HEK293 (cell line): ENCODE measurements around the gene MTHFD1L.

Experiments
- CTCF ChIA-PET: fragments of 350-600 bp; formaldehyde crosslinking; extraction: SDS; loops from one replicate; lab custom pipeline; 2021; ENCODE audit warnings: antibody characterized with exemption; lab: Yijun Ruan, JAX
- POLR2A ChIA-PET: fragments of 300-600 bp; formaldehyde crosslinking; extraction: SDS; loops from one replicate; lab custom pipeline; 2020; ENCODE audit warnings: antibody characterized with exemption, inconsistent platforms; lab: Yijun Ruan, JAX
- H3K27ac ChIP-seq: fragments of 200-500 bp; sonication (Bioruptor generic); 2 replicates; pipeline ENCODE4 v1.5.1; 2014; ENCODE audit warnings: low read depth, low read length, control low read depth, inconsistent platforms; ENCODE audit errors: extremely low read depth
- H3K36me3 ChIP-seq, 2 experiments: fragments of 200-500 bp in 1 of 2; sonication (Bioruptor generic) in 1 of 2; 1 replicate in 1 of 2; 2 replicates in 1 of 2; pipeline ENCODE4 v1.5.1; 2014 to 2017; ENCODE audit warnings: inconsistent platforms in 2 of 2, low read length in 2 of 2; ENCODE audit not compliant: control insufficient read depth in 2 of 2, insufficient read depth in 1 of 2
- H3K4me1 ChIP-seq: fragments of 200-500 bp; sonication (Bioruptor generic); 2 replicates; pipeline ENCODE4 v1.5.1; 2014; ENCODE audit warnings: mild to moderate bottlenecking, low read length, inconsistent platforms; ENCODE audit not compliant: control insufficient read depth, insufficient read depth
- H3K4me3 ChIP-seq: 2 replicates; pipeline ENCODE4 v1.5.1; 2011; ENCODE audit warnings: low read depth, mild to moderate bottlenecking, control low read depth, low read length, moderate library complexity
- H3K9me3 ChIP-seq: fragments of 200-500 bp; sonication (Bioruptor generic); 2 replicates; pipeline ENCODE4 v1.5.1; 2014; ENCODE audit warnings: low read depth, low read length, inconsistent platforms; ENCODE audit not compliant: control insufficient read depth, insufficient read depth
- KLF9 ChIP-seq: fragments of 450-650 bp; formaldehyde crosslinking; IDR thresholded peaks from 2 replicates; pipeline ENCODE4 v1.5.1; 2016; ENCODE audit warnings: missing biosample characterization, missing genetic modification characterization, low read depth
- MYNN ChIP-seq: fragments of 450-650 bp; formaldehyde crosslinking; IDR thresholded peaks from 2 replicates; pipeline ENCODE4 v1.5.1; 2016; ENCODE audit warnings: missing biosample characterization, missing genetic modification characterization, borderline replicate concordance
- PBX3 ChIP-seq: sonication (generic); formaldehyde crosslinking; IDR thresholded peaks from 2 replicates; pipeline ENCODE4 v1.8.1; 2022; ENCODE audit warnings: mild to moderate bottlenecking, moderate library complexity, missing genetic modification reagents
- PRDM1 ChIP-seq: fragments of 450-650 bp; formaldehyde crosslinking; IDR thresholded peaks from 2 replicates; pipeline ENCODE4; 2016; ENCODE audit warnings: missing biosample characterization, missing genetic modification characterization
- SALL2 ChIP-seq: fragments of 450-650 bp; formaldehyde crosslinking; IDR thresholded peaks from 2 replicates; pipeline ENCODE4 v1.5.0; 2017; ENCODE audit warnings: missing biosample characterization, mild to moderate bottlenecking, missing genetic modification characterization, borderline replicate concordance
- SP2 ChIP-seq: fragments of 450-650 bp; formaldehyde crosslinking; IDR thresholded peaks from 2 replicates; pipeline ENCODE4 v1.5.1; 2016; ENCODE audit warnings: missing biosample characterization, missing genetic modification characterization
- WT1 ChIP-seq: fragments of 450-650 bp; formaldehyde crosslinking; IDR thresholded peaks from 2 replicates; pipeline ENCODE4 v1.5.1; 2016; ENCODE audit warnings: missing biosample characterization, missing genetic modification characterization
- ZBTB7A ChIP-seq: fragments of 450-650 bp; formaldehyde crosslinking; IDR thresholded peaks from 2 replicates; pipeline ENCODE4 v1.5.1; 2016; ENCODE audit warnings: low read depth, missing biosample characterization, missing genetic modification characterization
- ZBTB8A ChIP-seq: fragments of 450-650 bp; formaldehyde crosslinking; IDR thresholded peaks from 2 replicates; pipeline ENCODE4 v1.5.1; 2016; ENCODE audit warnings: missing biosample characterization, missing genetic modification characterization
- ZNF114 ChIP-seq: fragments of 450-650 bp; formaldehyde crosslinking; IDR thresholded peaks from 2 replicates; pipeline ENCODE4 v1.5.0; 2017; ENCODE audit warnings: missing biosample characterization, missing genetic modification characterization
- ZNF16 ChIP-seq: fragments of 450-650 bp; formaldehyde crosslinking; IDR thresholded peaks from 2 replicates; pipeline ENCODE4 v1.5.1; 2016; ENCODE audit warnings: low read depth, missing biosample characterization, missing genetic modification characterization
- ZNF266 ChIP-seq: fragments of 450-650 bp; formaldehyde crosslinking; IDR thresholded peaks from 2 replicates; pipeline ENCODE4 v1.5.1; 2016; ENCODE audit warnings: missing biosample characterization, missing genetic modification characterization, low read depth
- ZNF324 ChIP-seq: fragments of 450-650 bp; formaldehyde crosslinking; IDR thresholded peaks from 2 replicates; pipeline ENCODE4 v1.5.1; 2016; ENCODE audit warnings: missing biosample characterization, missing genetic modification characterization
- ZNF335 ChIP-seq: fragments of 450-650 bp; formaldehyde crosslinking; conservative IDR thresholded peaks from 2 replicates; pipeline ENCODE4 v1.5.1; 2016; ENCODE audit warnings: missing biosample characterization, missing genetic modification characterization
- ZNF350 ChIP-seq: fragments of 450-650 bp; formaldehyde crosslinking; IDR thresholded peaks from 2 replicates; pipeline ENCODE4 v1.5.0; 2017; ENCODE audit warnings: missing biosample characterization, mild to moderate bottlenecking, missing genetic modification characterization
- ZNF362 ChIP-seq: fragments of 450-650 bp; formaldehyde crosslinking; IDR thresholded peaks from 2 replicates; pipeline ENCODE4 v1.5.1; 2016; ENCODE audit warnings: missing biosample characterization, missing genetic modification characterization
- ZNF391 ChIP-seq: fragments of 450-650 bp; formaldehyde crosslinking; IDR thresholded peaks from 2 replicates; pipeline ENCODE4 v1.5.1; 2016; ENCODE audit warnings: low read depth, missing biosample characterization, missing genetic modification characterization, borderline replicate concordance
- ZNF404 ChIP-seq: fragments of 450-650 bp; formaldehyde crosslinking; IDR thresholded peaks from 2 replicates; pipeline ENCODE4 v1.5.1; 2017; ENCODE audit warnings: missing biosample characterization, missing genetic modification characterization
- ZNF426 ChIP-seq: fragments of 450-650 bp; formaldehyde crosslinking; IDR thresholded peaks from 2 replicates; pipeline ENCODE4 v1.5.1; 2017; ENCODE audit warnings: missing biosample characterization, missing genetic modification characterization, mild to moderate bottlenecking, inconsistent platforms, moderate library complexity
- ZNF433 ChIP-seq: fragments of 450-650 bp; formaldehyde crosslinking; IDR thresholded peaks from 2 replicates; pipeline ENCODE4 v1.5.1; 2016; ENCODE audit warnings: missing biosample characterization, missing genetic modification characterization, low read depth
- ZNF521 ChIP-seq: fragments of 450-650 bp; formaldehyde crosslinking; IDR thresholded peaks from 2 replicates; pipeline ENCODE4 v1.5.1; 2017; ENCODE audit warnings: missing biosample characterization, mild to moderate bottlenecking, missing genetic modification characterization
- ZNF560 ChIP-seq: fragments of 450-650 bp; formaldehyde crosslinking; IDR thresholded peaks from 2 replicates; pipeline ENCODE4 v1.5.1; 2017; ENCODE audit warnings: missing biosample characterization, missing genetic modification characterization, borderline replicate concordance
- ZNF585B ChIP-seq: fragments of 450-650 bp; formaldehyde crosslinking; IDR thresholded peaks from 2 replicates; pipeline ENCODE4 v1.5.1; 2016; ENCODE audit warnings: missing biosample characterization, missing genetic modification characterization
- ZNF600 ChIP-seq: fragments of 450-650 bp; formaldehyde crosslinking; IDR thresholded peaks from 2 replicates; pipeline ENCODE4 v1.5.1; 2016; ENCODE audit warnings: missing biosample characterization, missing genetic modification characterization
- ZNF658 ChIP-seq: fragments of 450-650 bp; formaldehyde crosslinking; IDR thresholded peaks from 2 replicates; pipeline ENCODE4; 2016; ENCODE audit warnings: missing biosample characterization, missing genetic modification characterization
- ZNF664 ChIP-seq: fragments of 450-650 bp; formaldehyde crosslinking; IDR thresholded peaks from 2 replicates; pipeline ENCODE4 v1.5.1; 2016; ENCODE audit warnings: missing biosample characterization, missing genetic modification characterization
- ZNF670 ChIP-seq: fragments of 450-650 bp; formaldehyde crosslinking; IDR thresholded peaks from 2 replicates; pipeline ENCODE4 v1.5.1; 2016; ENCODE audit warnings: missing biosample characterization, missing genetic modification characterization, low read depth
- TF ChIP-seq, protein P1 (sequence below): fragments of 450-650 bp; formaldehyde crosslinking; IDR thresholded peaks from 2 replicates; pipeline ENCODE4 v1.5.1; 2017; ENCODE audit warnings: missing biosample characterization, mild to moderate bottlenecking, missing genetic modification characterization, moderate library complexity
- TF ChIP-seq, protein P2 (sequence below): fragments of 450-650 bp; formaldehyde crosslinking; IDR thresholded peaks from 2 replicates; pipeline ENCODE4 v1.5.1; 2016; ENCODE audit warnings: missing biosample characterization, missing genetic modification characterization

The MTHFD1L gene

GRCh38 chr6:150874179-150874578 is 8.7 kb downstream of the MTHFD1L start (continued):
- no peak for TF ChIP-seq ZNF350
- no peak for TF ChIP-seq ZNF664 (tag by site-specific recombination)
- no peak for TF ChIP-seq ZNF585B (tag by site-specific recombination)

- Histone ChIP-seq H3K4me1 (no peaks in the 10 kb centered on the region), H3K9me3 (no peaks in the 10 kb centered on the region), H3K27ac (no peak overlapping the region), H3K4me3 (no peak overlapping the region)
- CTCF ChIA-PET, result interaction anchor here (0.7 to 2.9 kb wide), 3 partner anchors 8 to 44 kb away, joined by 3 to 9 read pairs (median 3); no protein-coding TSS in a partner anchor
- POLR2A ChIA-PET, result no interaction called here
- no peak for TF ChIP-seq ZBTB8A
- TF ChIP-seq ZNF426 (tag by site-specific recombination), result no peak
- TF ChIP-seq ZNF335 (tag by site-specific recombination), result no peak
- TF ChIP-seq ZNF114 (tag by site-specific recombination), result no peak
- TF ChIP-seq PRDM1 (tag by site-specific recombination), result no peak
- no peak for TF ChIP-seq ZNF433 (tag by site-specific recombination)
- no peak for TF ChIP-seq ZNF324 (tag by site-specific recombination)
- no peak for TF ChIP-seq ZBTB7A
- no peak for TF ChIP-seq ZNF560 (tag by site-specific recombination)
- no peak for TF ChIP-seq ZNF670
- TF ChIP-seq, all 188 proteins: peak for 0
- H3K36me3 ChIP-seq, result peaks cover 0 to 7% of the 10 kb centered on the region in 2 experiments; a peak in 2 of 3 replicates
These were observed 10.3 kb downstream of the MTHFD1L start for GRCh38 chr6:150875841-150876240.

GRCh38 chr6:150876598-150876997 is 11.1 kb downstream of the MTHFD1L start:
- H3K4me3 ChIP-seq, result no peak overlapping the region
- H3K36me3 ChIP-seq, result peaks cover 0 to 7% of the 10 kb centered on the region in 2 experiments; a peak in 2 of 3 replicates
- TF ChIP-seq ZNF391 (no peak), ZNF16 (no peak), ZNF521 (tag by site-specific recombination) (no peak), MYNN (tag by site-specific recombination) (peak; percentile 94), SP2 (tag by site-specific recombination) (no peak), ZNF658 (tag by site-specific recombination) (no peak), WT1 (tag by site-specific recombination) (no peak), ZNF266 (tag by site-specific recombination) (no peak), ZNF324 (tag by site-specific recombination) (no peak), ZNF404 (tag by site-specific recombination) (no peak), KLF9 (tag by site-specific recombination) (no peak), ZNF600 (tag by site-specific recombination) (0 out of 2 replicates have a peak, but pooled peaks have one; percentile 34), PBX3 (no peak), ZNF362 (tag by site-specific recombination) (no peak), ZNF350 (no peak), SALL2 (no peak)
- TF ChIP-seq, protein P1, sequence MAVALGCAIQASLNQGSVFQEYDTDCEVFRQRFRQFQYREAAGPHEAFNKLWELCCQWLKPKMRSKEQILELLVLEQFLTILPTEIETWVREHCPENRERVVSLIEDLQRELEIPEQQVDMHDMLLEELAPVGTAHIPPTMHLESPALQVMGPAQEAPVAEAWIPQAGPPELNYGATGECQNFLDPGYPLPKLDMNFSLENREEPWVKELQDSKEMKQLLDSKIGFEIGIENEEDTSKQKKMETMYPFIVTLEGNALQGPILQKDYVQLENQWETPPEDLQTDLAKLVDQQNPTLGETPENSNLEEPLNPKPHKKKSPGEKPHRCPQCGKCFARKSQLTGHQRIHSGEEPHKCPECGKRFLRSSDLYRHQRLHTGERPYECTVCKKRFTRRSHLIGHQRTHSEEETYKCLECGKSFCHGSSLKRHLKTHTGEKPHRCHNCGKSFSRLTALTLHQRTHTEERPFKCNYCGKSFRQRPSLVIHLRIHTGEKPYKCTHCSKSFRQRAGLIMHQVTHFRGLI, result peak; percentile 93
- TF ChIP-seq, protein P2, sequence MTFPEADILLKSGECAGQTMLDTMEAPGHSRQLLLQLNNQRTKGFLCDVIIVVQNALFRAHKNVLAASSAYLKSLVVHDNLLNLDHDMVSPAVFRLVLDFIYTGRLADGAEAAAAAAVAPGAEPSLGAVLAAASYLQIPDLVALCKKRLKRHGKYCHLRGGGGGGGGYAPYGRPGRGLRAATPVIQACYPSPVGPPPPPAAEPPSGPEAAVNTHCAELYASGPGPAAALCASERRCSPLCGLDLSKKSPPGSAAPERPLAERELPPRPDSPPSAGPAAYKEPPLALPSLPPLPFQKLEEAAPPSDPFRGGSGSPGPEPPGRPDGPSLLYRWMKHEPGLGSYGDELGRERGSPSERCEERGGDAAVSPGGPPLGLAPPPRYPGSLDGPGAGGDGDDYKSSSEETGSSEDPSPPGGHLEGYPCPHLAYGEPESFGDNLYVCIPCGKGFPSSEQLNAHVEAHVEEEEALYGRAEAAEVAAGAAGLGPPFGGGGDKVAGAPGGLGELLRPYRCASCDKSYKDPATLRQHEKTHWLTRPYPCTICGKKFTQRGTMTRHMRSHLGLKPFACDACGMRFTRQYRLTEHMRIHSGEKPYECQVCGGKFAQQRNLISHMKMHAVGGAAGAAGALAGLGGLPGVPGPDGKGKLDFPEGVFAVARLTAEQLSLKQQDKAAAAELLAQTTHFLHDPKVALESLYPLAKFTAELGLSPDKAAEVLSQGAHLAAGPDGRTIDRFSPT, result no peak
- no peak overlapping the region for H3K27ac ChIP-seq
- ChIA-PET CTCF (interaction anchor here (1.9 to 2.9 kb wide), 2 partner anchors 15 to 59 kb away, joined by 8 to 9 read pairs; no protein-coding TSS in a partner anchor), POLR2A (no interaction called here)
- no peaks in the 10 kb centered on the region; the same call in 1 of the 2 replicates for H3K4me1 ChIP-seq
- H3K9me3 ChIP-seq, result no peaks in the 10 kb centered on the region
